K562 (cell line): ENCODE measurements around the gene GAA.

ENCODE experiments used
- CTCF ChIP-seq, 3 experiments: IDR thresholded peaks in 2 of 3; conservative IDR thresholded peaks in 1 of 3; 2 replicates each; pipeline ENCODE4 v1.5.1; 2011 to 2012; ENCODE audit warnings: low read length in 3 of 3, mild to moderate bottlenecking in 3 of 3, control low read depth in 2 of 3, improper control_type of control experiment in 1 of 3, inconsistent platforms in 1 of 3, low read depth in 1 of 3, mixed read lengths in 1 of 3, moderate library complexity in 1 of 3; ENCODE audit not compliant: insufficient read depth in 2 of 3
- FIP1L1 ChIP-seq: fragments of 200-400 bp; formaldehyde crosslinking; IDR thresholded peaks from 2 replicates; pipeline ENCODE4 v1.6.1; 2018; ENCODE audit warnings: mild to moderate bottlenecking, low read depth, low read length; ENCODE audit not compliant: poor library complexity, severe bottlenecking
- NFE2 ChIP-seq: IDR thresholded peaks from 2 replicates; pipeline ENCODE4 v1.6.1; 2014; ENCODE audit warnings: antibody characterized with exemption, low read depth
- POLR2A ChIP-seq: fragments of 450-650 bp; conservative IDR thresholded peaks from 2 replicates; pipeline ENCODE4 v1.6.1; 2016
- RAD21 ChIP-seq, 2 experiments: fragments of 250-450 bp in 1 of 2; fragments of 450-650 bp in 1 of 2; sonication (Bioruptor Pico) in 1 of 2; formaldehyde crosslinking in 1 of 2; IDR thresholded peaks in 1 of 2; conservative IDR thresholded peaks in 1 of 2; 2 replicates each; pipeline versions ENCODE4 v1.4.0 to v1.8.0; 2020 to 2022; ENCODE audit warnings: mild to moderate bottlenecking in 2 of 2, moderate library complexity in 1 of 2
- TAF1 ChIP-seq: IDR thresholded peaks from 2 replicates; pipeline ENCODE4 v1.6.1; 2011; ENCODE audit warnings: mild to moderate bottlenecking, low read length, moderate library complexity; ENCODE audit not compliant: insufficient read depth, control insufficient read depth, severe bottlenecking; ENCODE audit errors: extremely low read depth

GRCh38 chr17:80082403-80083135, 18.8 kb upstream of the GAA start:
- TF ChIP-seq TAF1, result no peak
- TF ChIP-seq CTCF (IDR thresholded peaks at IDR 0.05 in 2 of 3, conservative IDR thresholded peaks at IDR 0.05 in 1 of 3; ENCODE audit: insufficient read depth in 2 of 3, low read depth in 1 of 3, low read length in 3 of 3), result peak; percentile 67 to 73 (median 68)
- peak; percentile 29 to 60 for TF ChIP-seq RAD21 (CRISPR knock-in tag; conservative IDR thresholded peaks at IDR 0.05 in 1 of 2, IDR thresholded peaks at IDR 0.05 in 1 of 2)
- no peak for TF ChIP-seq NFE2
- no peak for TF ChIP-seq POLR2A
- no peak for TF ChIP-seq FIP1L1
